ENCODE results near the gene PTPN12.
"Not testable (repeated sequence)": the region's sequence is repeated elsewhere in the genome, so short reads cannot be mapped to it uniquely, and the experiment has no call there.

Gene PTPN12

GRCh38 chr7:77537136-77537777, at the start of gene PTPN12:
PTPN12 (plus strand) TSS chr7:77537295; CDS start chr7:77537547, 252 bp downstream.
- intact Hi-C loops (cut with DNase I): loop anchor here (2.0 to 5.0 kb wide), 3 partner anchors 86 to 260 kb away; partner anchors contain the start of genes PHTF2, RSBN1L and TMEM60

GRCh38 chr7:77488986-77489385, 48.1 kb upstream of the PTPN12 start:
- intact Hi-C loops (cut with DNase I): no loop called here
- DNase-seq: no peak

More at GRCh38 chr7:77537136-77537777, at the start of gene PTPN12:
- peak in 8 of 10 donors; percentile 49 to 89 (median 64) for DNase-seq

GRCh38 chr7:77497079-77497478, 40.0 kb upstream of the PTPN12 start:
- intact Hi-C loops (cut with DNase I): no loop called here
- no peak for DNase-seq

- intact Hi-C loops (cut with DNase I): no loop called here
- no peak for DNase-seq
Observed at GRCh38 chr7:77498659-77499379, 38.3 kb upstream of the PTPN12 start.

GRCh38 chr7:77501192-77501515, 35.9 kb upstream of the PTPN12 start:
- DNase-seq: no peak
- intact Hi-C loops (cut with DNase I): no loop called here

- intact Hi-C loops (cut with DNase I): no loop called here
- no peak for DNase-seq
Observed at GRCh38 chr7:77504951-77505350, 32.1 kb upstream of the PTPN12 start.

- intact Hi-C loops (cut with DNase I): no loop called here
- no peak for DNase-seq
Observed at GRCh38 chr7:77506899-77507298, 30.2 kb upstream of the PTPN12 start.

GRCh38 chr7:77513002-77513670, 24.0 kb upstream of the PTPN12 start:
- intact Hi-C loops (cut with DNase I); DNase-seq: not testable (repeated sequence)

GRCh38 chr7:77516085-77516484, 21.0 kb upstream of the PTPN12 start:
- intact Hi-C loops (cut with DNase I): no loop called here
- DNase-seq: no peak

- no peak for DNase-seq
- intact Hi-C loops (cut with DNase I): no loop called here
Observed at GRCh38 chr7:77520261-77520660, 16.8 kb upstream of the PTPN12 start.

GRCh38 chr7:77521537-77521936, 15.6 kb upstream of the PTPN12 start:
- DNase-seq; intact Hi-C loops (cut with DNase I): not testable (repeated sequence)

- intact Hi-C loops (cut with DNase I): no loop called here
Observed at GRCh38 chr7:77524731-77525130, 12.4 kb upstream of the PTPN12 start.

GRCh38 chr7:77525231-77525630, 11.9 kb upstream of the PTPN12 start:
- DNase-seq: no peak
- intact Hi-C loops (cut with DNase I): no loop called here

More at GRCh38 chr7:77524731-77525130, 12.4 kb upstream of the PTPN12 start:
- no peak for DNase-seq

GRCh38 chr7:77528368-77528767, 8.7 kb upstream of the PTPN12 start:
- intact Hi-C loops (cut with DNase I): no loop called here
- no peak for DNase-seq

GRCh38 chr7:77529279-77529678, 7.8 kb upstream of the PTPN12 start:
- DNase-seq: no peak
- intact Hi-C loops (cut with DNase I): no loop called here

- DNase-seq: no peak
- intact Hi-C loops (cut with DNase I): no loop called here
Observed at GRCh38 chr7:77531038-77531437, 6.1 kb upstream of the PTPN12 start.

- intact Hi-C loops (cut with DNase I): no loop called here
- no peak for DNase-seq
Observed at GRCh38 chr7:77532247-77532646, 4.8 kb upstream of the PTPN12 start.

- DNase-seq; intact Hi-C loops (cut with DNase I): not testable (repeated sequence)
Observed at GRCh38 chr7:77532732-77533131, 4.4 kb upstream of the PTPN12 start.

- DNase-seq; intact Hi-C loops (cut with DNase I): not testable (repeated sequence)
Observed at GRCh38 chr7:77534046-77534445, 3.0 kb upstream of the PTPN12 start.

- intact Hi-C loops (cut with DNase I): loop anchor here (2.0 to 5.0 kb wide), 3 partner anchors 85 to 261 kb away; partner anchors contain the start of genes PHTF2, RSBN1L and TMEM60
- DNase-seq: no peak
Observed at GRCh38 chr7:77536017-77536412, 1.1 kb upstream of the PTPN12 start.

GRCh38 chr7:77536413-77537135, 521 bp upstream of the PTPN12 start:
- intact Hi-C loops (cut with DNase I): loop anchor here (2.0 to 5.0 kb wide), 3 partner anchors 86 to 261 kb away; partner anchors contain the start of genes PHTF2, RSBN1L and TMEM60

More at GRCh38 chr7:77536413-77537135, 521 bp upstream of the PTPN12 start:
- peak; percentile 96 to 100 (median 98) for DNase-seq
